ENCODE results near the gene CAMTA1. TPM values are rescaled to one million over a fixed set of nuclear protein-coding genes. Genes with fewer than 3 reads are reported as not detected.

Gene CAMTA1
- polyA plus RNA-seq, 1 donor (not counting 4 experiments of a cell fraction or from before 2014, with no cell fraction given), result 51.4 TPM

GRCh38 chr1:7579016-7579415, 793.8 kb downstream of the CAMTA1 start:
- H4K20me1 ChIP-seq (ENCODE audit: control insufficient read depth, extremely low read depth, insufficient read depth, low read length), result no peaks in the 10 kb centered on the region
- H2AFZ ChIP-seq (ENCODE audit: control insufficient read depth, low read length), result no peak overlapping the region
- no peak overlapping the region for H3K4me3 ChIP-seq (ENCODE audit: control insufficient read depth in 2 of 3, extremely low read depth in 1 of 3, insufficient read depth in 2 of 3, low read depth in 1 of 3, low read length in 3 of 3)
- FAIRE-seq (no peak), DNase-seq (ENCODE audit: low read depth, low spot score) (no peak)
- no peaks in the 10 kb centered on the region for H3K9me1 ChIP-seq (ENCODE audit: control insufficient read depth, extremely low read depth, insufficient read depth, low read length)
- H3K9ac ChIP-seq (ENCODE audit: control insufficient read depth, extremely low read depth, insufficient read depth, low read length), result no peak overlapping the region
- no peaks in the 10 kb centered on the region for H3K4me1 ChIP-seq (ENCODE audit: control insufficient read depth, extremely low read depth, insufficient read depth, low read length)
- no peaks in the 10 kb centered on the region for H3K36me3 ChIP-seq (ENCODE audit: control insufficient read depth in 2 of 2, extremely low read depth in 1 of 2, insufficient read depth in 2 of 2, low read length in 2 of 2)
- H3K27me3 ChIP-seq (ENCODE audit: control insufficient read depth, extremely low read depth, insufficient read depth, low read length), result no peaks in the 10 kb centered on the region
- dilution Hi-C loops (cut with MboI; ENCODE audit: extremely low pct_ligation_motif_present, low sequenced_read_pairs), result no loop called here
- no peaks in the 10 kb centered on the region for H3K9me3 ChIP-seq (ENCODE audit: control insufficient read depth, low read depth, low read length)
- no peaks in the 10 kb centered on the region for H3K79me2 ChIP-seq (ENCODE audit: control insufficient read depth, insufficient read depth, low read length)
- TF ChIP-seq EZH2 (IDR thresholded peaks at IDR 0.05; ENCODE audit: low read length), result no peak
- TF ChIP-seq CTCF (optimal IDR thresholded peaks at IDR 0.05 in 1 of 3, IDR thresholded peaks at IDR 0.05 in 1 of 3, conservative IDR thresholded peaks at IDR 0.05 in 1 of 3; ENCODE audit: extremely low read depth in 1 of 3, insufficient read depth in 2 of 3, low read length in 3 of 3), result no peak
- H3K27ac ChIP-seq (ENCODE audit: control insufficient read depth, insufficient read depth, low read length), result no peak overlapping the region
- H3K4me2 ChIP-seq (ENCODE audit: control insufficient read depth, extremely low read depth, insufficient read depth, low read depth, low read length), result no peak overlapping the region

DNA sequence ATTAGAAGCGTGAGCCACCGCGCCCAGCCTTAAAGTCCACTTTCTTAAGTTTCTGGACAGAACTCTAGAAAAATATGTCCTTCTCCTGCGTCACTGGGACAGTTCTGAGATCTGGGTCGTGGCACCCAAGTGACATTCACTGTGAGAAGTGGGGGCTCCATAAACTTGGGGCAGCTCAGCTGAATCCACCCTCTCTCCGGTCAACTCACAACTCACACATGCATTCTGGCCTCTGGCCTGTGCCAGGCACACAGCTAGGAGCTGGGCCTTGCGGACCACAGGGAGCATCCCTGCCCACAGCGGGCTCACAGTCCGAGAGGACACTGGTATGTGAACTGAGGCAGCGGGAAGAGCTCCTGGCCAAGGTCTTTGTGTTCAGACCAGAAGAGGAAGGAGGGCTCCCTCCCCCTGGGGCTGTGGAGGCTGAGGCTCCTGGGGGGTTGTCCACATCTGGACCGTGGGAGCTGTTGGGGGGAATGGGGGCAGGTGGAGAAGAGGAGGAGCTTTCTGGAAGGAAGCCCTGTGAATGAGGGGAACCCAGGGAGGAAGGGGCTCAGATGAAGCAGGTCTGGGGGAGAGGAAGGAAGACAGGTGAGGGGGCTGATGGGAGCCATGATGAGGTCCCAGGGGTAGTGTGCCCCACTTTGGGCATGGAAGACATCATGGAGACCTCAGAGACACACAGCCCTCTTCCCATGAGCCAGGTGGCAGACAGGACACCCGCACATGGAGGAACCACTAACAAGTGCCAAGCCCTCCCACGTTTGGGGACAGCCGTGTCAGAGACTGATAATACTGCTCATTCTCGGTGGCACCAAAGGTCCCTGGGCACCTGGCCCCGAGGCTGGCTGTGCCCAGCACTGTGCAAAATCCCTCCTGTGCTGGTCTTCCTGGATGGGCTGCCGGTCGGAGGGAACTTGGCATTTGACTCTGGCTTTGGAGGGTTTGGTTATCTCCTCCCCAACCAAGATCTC, 794.9 kb downstream of the CAMTA1 start:
- Histone ChIP-seq H3K9me3 (ENCODE audit: control insufficient read depth, low read depth, low read length) (no peaks in the 10 kb centered on the region), H2AFZ (ENCODE audit: control insufficient read depth, low read length) (no peak overlapping the region), H4K20me1 (ENCODE audit: control insufficient read depth, extremely low read depth, insufficient read depth, low read length) (no peaks in the 10 kb centered on the region), H3K4me3 (ENCODE audit: control insufficient read depth in 2 of 3, extremely low read depth in 1 of 3, insufficient read depth in 2 of 3, low read depth in 1 of 3, low read length in 3 of 3) (no peak overlapping the region), H3K27me3 (ENCODE audit: control insufficient read depth, extremely low read depth, insufficient read depth, low read length) (no peaks in the 10 kb centered on the region), H3K27ac (ENCODE audit: control insufficient read depth, insufficient read depth, low read length) (no peak overlapping the region), H3K9ac (ENCODE audit: control insufficient read depth, extremely low read depth, insufficient read depth, low read length) (no peak overlapping the region), H3K9me1 (ENCODE audit: control insufficient read depth, extremely low read depth, insufficient read depth, low read length) (no peaks in the 10 kb centered on the region), H3K36me3 (ENCODE audit: control insufficient read depth in 2 of 2, extremely low read depth in 1 of 2, insufficient read depth in 2 of 2, low read length in 2 of 2) (no peaks in the 10 kb centered on the region), H3K4me2 (ENCODE audit: control insufficient read depth, extremely low read depth, insufficient read depth, low read depth, low read length) (no peak overlapping the region), H3K79me2 (ENCODE audit: control insufficient read depth, insufficient read depth, low read length) (no peaks in the 10 kb centered on the region), H3K4me1 (ENCODE audit: control insufficient read depth, extremely low read depth, insufficient read depth, low read length) (no peaks in the 10 kb centered on the region)
- no peak for DNase-seq (ENCODE audit: low read depth, low spot score)
- TF ChIP-seq EZH2 (IDR thresholded peaks at IDR 0.05; ENCODE audit: low read length), result no peak
- no peak for TF ChIP-seq CTCF (optimal IDR thresholded peaks at IDR 0.05 in 1 of 3, IDR thresholded peaks at IDR 0.05 in 1 of 3, conservative IDR thresholded peaks at IDR 0.05 in 1 of 3; ENCODE audit: extremely low read depth in 1 of 3, insufficient read depth in 2 of 3, low read length in 3 of 3)
- no peak for FAIRE-seq
- dilution Hi-C loops (cut with MboI; ENCODE audit: extremely low pct_ligation_motif_present, low sequenced_read_pairs), result no loop called here

Data from keratinocyte (primary cell).